HepG2 (cell line): ENCODE measurements around the gene PDIA5.

Experiments
- ARNT ChIP-seq: fragments of 450-650 bp; IDR thresholded peaks from 2 replicates; pipeline ENCODE4 v1.6.1; 2017
- ARNTL ChIP-seq: sonication (generic); formaldehyde crosslinking; IDR thresholded peaks from 2 replicates; pipeline ENCODE4 v1.4.0; 2020; ENCODE audit warnings: mild to moderate bottlenecking, missing genetic modification reagents
- CTCF ChIP-seq: sonication (generic); formaldehyde crosslinking; IDR thresholded peaks from 2 replicates; pipeline ENCODE4 v1.5.0; 2020; ENCODE audit warnings: mild to moderate bottlenecking, missing genetic modification reagents, moderate library complexity
- FOSL1 ChIP-seq: sonication (generic); formaldehyde crosslinking; IDR thresholded peaks from 2 replicates; pipeline ENCODE4 v1.9.0; 2021; ENCODE audit warnings: missing genetic modification reagents, borderline replicate concordance
- HBP1 ChIP-seq: IDR thresholded peaks from 2 replicates; pipeline ENCODE4 v1.6.1; 2016; ENCODE audit warnings: low read depth, control low read depth
- HNRNPL ChIP-seq: fragments of 200-400 bp; formaldehyde crosslinking; IDR thresholded peaks from 2 replicates; pipeline ENCODE4 v1.6.1; 2017; ENCODE audit warnings: mild to moderate bottlenecking, low read depth, low read length
- ISL2 ChIP-seq: sonication (generic); formaldehyde crosslinking; IDR thresholded peaks from 2 replicates; pipeline ENCODE4 v1.5.0; 2020; ENCODE audit warnings: missing genetic modification reagents
- MIER3 ChIP-seq: IDR thresholded peaks from 2 replicates; pipeline ENCODE4 v1.6.1; 2016; ENCODE audit warnings: missing compliant biosample characterization, borderline replicate concordance
- POLR2A ChIP-seq, 2 experiments: IDR thresholded peaks; 2 replicates each; pipeline ENCODE4 v1.6.1; 2011; ENCODE audit warnings: low read depth in 2 of 2, low read length in 2 of 2, mild to moderate bottlenecking in 1 of 2, moderate library complexity in 1 of 2; ENCODE audit not compliant: insufficient read depth in 1 of 2
- RFX5 ChIP-seq: IDR thresholded peaks from 2 replicates; pipeline ENCODE4 v1.6.1; 2011; ENCODE audit warnings: low read depth, low read length, improper control_type of control experiment
- SIN3A ChIP-seq: IDR thresholded peaks from 2 replicates; pipeline ENCODE4 v1.6.1; 2011; ENCODE audit warnings: low read depth, mild to moderate bottlenecking, control low read depth, low read length, borderline replicate concordance
- USF2 ChIP-seq, 2 experiments: sonication (generic) in 1 of 2; formaldehyde crosslinking in 1 of 2; IDR thresholded peaks; 2 replicates each; pipeline versions ENCODE4 v1.5.1 to v1.6.1; 2011 to 2020; ENCODE audit warnings: borderline replicate concordance in 1 of 2, low read depth in 1 of 2, low read length in 1 of 2, mild to moderate bottlenecking in 1 of 2, missing genetic modification reagents in 1 of 2, moderate library complexity in 1 of 2
- ZBTB33 ChIP-seq: sonication (generic); formaldehyde crosslinking; IDR thresholded peaks from 2 replicates; pipeline ENCODE4 v1.4.0; 2020; ENCODE audit warnings: missing genetic modification reagents

GRCh38 chr3:123028233-123028828, 38.5 kb upstream of the PDIA5 start:
- TF ChIP-seq SIN3A (no peak), ISL2 (CRISPR knock-in tag) (no peak), POLR2A (IDR thresholded peaks at IDR 0.05; ENCODE audit: insufficient read depth in 1 of 2, low read depth in 2 of 2, low read length in 2 of 2) (no peak), FOSL1 (CRISPR knock-in tag) (no peak), CTCF (CRISPR knock-in tag) (peak; percentile 62), HBP1 (no peak), RFX5 (no peak), MIER3 (no peak), ZBTB33 (no peak), ARNTL (CRISPR knock-in tag) (no peak), HNRNPL (no peak), USF2 (IDR thresholded peaks at IDR 0.05; ENCODE audit: low read depth, low read length) (no peak), USF2 (CRISPR knock-in tag; IDR thresholded peaks at IDR 0.05; ENCODE audit: borderline replicate concordance) (no peak), ARNT (no peak)
